ENCODE measurements around the gene TMC1.
"Not testable (repeated sequence)": the region's sequence is repeated elsewhere in the genome, so short reads cannot be mapped to it uniquely, and the experiment has no call there.

- TF ChIP-seq RFXAP (CRISPR knock-in tag; IDR thresholded peaks at IDR 0.05; ENCODE audit: borderline replicate concordance); KLF13 (CRISPR knock-in tag; IDR thresholded peaks at IDR 0.05); CREB1 (IDR thresholded peaks at IDR 0.05); CREB1 (CRISPR knock-in tag; IDR thresholded peaks at IDR 0.05); NR2F6 (IDR thresholded peaks at IDR 0.05); NR2F6 (CRISPR knock-in tag; IDR thresholded peaks at IDR 0.05); CTCF (CRISPR knock-in tag; IDR thresholded peaks at IDR 0.05); HNF4A (CRISPR knock-in tag; IDR thresholded peaks at IDR 0.05); ZNF788 (CRISPR knock-in tag; IDR thresholded peaks at IDR 0.05; ENCODE audit: borderline replicate concordance); XRCC5 (optimal IDR thresholded peaks at IDR 0.05; ENCODE audit: low read length); POLR2A (IDR thresholded peaks at IDR 0.05; ENCODE audit: insufficient read depth in 1 of 2, low read depth in 2 of 2, low read length in 2 of 2); SNAPC5 (CRISPR knock-in tag; IDR thresholded peaks at IDR 0.05; ENCODE audit: borderline replicate concordance); CREB3 (CRISPR knock-in tag; IDR thresholded peaks at IDR 0.05); SNAPC4 (CRISPR knock-in tag; IDR thresholded peaks at IDR 0.05); FOXM1 (CRISPR knock-in tag; IDR thresholded peaks at IDR 0.05); EEA1 (CRISPR knock-in tag; IDR thresholded peaks at IDR 0.05; ENCODE audit: borderline replicate concordance): not testable (repeated sequence)
These were observed 328.8 kb downstream of the TMC1 start for GRCh38 chr9:72850209-72850608.

Measured in HepG2 (cell line).